Thyroid gland (tissue), 4 donors: ENCODE measurements around the gene ABCB10. TPM values are rescaled to one million over a fixed set of nuclear protein-coding genes. Genes with fewer than 3 reads are reported as not detected.
A peak's percentile ranks its signal among the peaks of the same experiment; 100 is the strongest.

Experiments used
- DNase-seq, 2 donors: peaks; one replicate each; pipeline ENCODE4 v3.0.0-alpha.2; 2019
- H3K27ac ChIP-seq, 3 donors: fragments of 200-600 bp; sonication (generic); 1 replicate in 2 of 3; 2 replicates in 1 of 3; pipeline ENCODE4 v1.5.1; 2016 to 2019; ENCODE audit warnings: mild to moderate bottlenecking in 1 of 3, moderate library complexity in 1 of 3
- H3K27me3 ChIP-seq: fragments of 200-600 bp; sonication (generic); one replicate; pipeline ENCODE4 v1.5.1; 2019
- H3K36me3 ChIP-seq, 2 donors: fragments of 200-600 bp; sonication (generic); one replicate each; pipeline ENCODE4 v1.5.1; 2016 to 2019
- H3K4me1 ChIP-seq, 2 donors: fragments of 200-600 bp; sonication (generic); one replicate each; pipeline ENCODE4 v1.5.1; 2017 to 2019
- H3K4me3 ChIP-seq, 3 donors: fragments of 200-600 bp; sonication (generic); replicated peaks in 1 of 3; 1 replicate in 2 of 3; 2 replicates in 1 of 3; pipeline ENCODE4 v1.5.1; 2016; ENCODE audit warnings: mild to moderate bottlenecking in 1 of 3
- H3K9me3 ChIP-seq: fragments of 200-600 bp; sonication (generic); one replicate; pipeline ENCODE4 v1.5.1; 2017
- POLR2A ChIP-seq, 2 donors: fragments of 450-650 bp; IDR thresholded peaks; one replicate each; pipeline ENCODE4 v1.6.1; 2017; ENCODE audit warnings: antibody characterized with exemption in 2 of 2, mild to moderate bottlenecking in 2 of 2, moderate library complexity in 1 of 2
- whole genome bisulfite sequencing, 2 donors: methylation state at CpG; one replicate each; pipeline ENCODE4 v1.1.5; 2017; 5-methylcytosine and 5-hydroxymethylcytosine counted together
- intact Hi-C: fragments of 100-400 bp; cut with DNase I; formaldehyde crosslinking; loops from one replicate; pipeline ENCODE4 v1.15.1; 2023
- total RNA-seq, 4 donors: library from RNA; depleted of rRNA; stranded (reverse); fragments of >200 nt; gene quantifications; one replicate each; pipeline ENCODE4 v1.2.3, GENCODE V29; 2016
- TF ChIP-seq, protein P1 (sequence below), 6 experiments: fragments of 200-600 bp in 3 of 6; fragments of 450-650 bp in 3 of 6; sonication (generic) in 3 of 6; IDR thresholded peaks; one replicate each; pipeline ENCODE4 v1.5.1; 2016 to 2019; ENCODE audit warnings: antibody characterized with exemption in 6 of 6, mild to moderate bottlenecking in 2 of 6, inconsistent platforms in 1 of 6, moderate library complexity in 1 of 6

The ABCB10 gene
- total RNA-seq, 4 donors from 2014 or later: 13.7 to 22.6 (median 17.8) TPM

DNA sequence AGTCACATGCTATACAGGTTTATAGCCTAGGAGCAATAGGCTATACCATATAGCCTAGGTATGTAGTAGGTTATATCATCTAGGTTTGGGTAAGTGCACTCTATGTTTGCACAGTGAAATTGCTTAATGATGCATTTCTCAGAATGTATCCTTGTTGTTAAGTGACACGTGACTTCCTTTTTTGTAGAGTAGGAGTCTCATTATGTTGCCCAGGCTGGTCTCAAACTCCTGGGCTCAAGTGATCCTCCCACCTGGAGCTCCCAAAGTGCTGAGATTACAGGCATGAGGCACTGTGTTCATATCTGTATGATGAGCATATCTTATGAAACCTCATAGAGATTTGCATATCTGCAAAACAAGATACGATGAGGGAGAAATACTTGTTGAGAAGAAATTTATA is 13.8 kb upstream of the ABCB10 start:
- no peak for DNase-seq
- 82 to 93% methylated on average over 2 of the region's 2 CpGs for WGBS, 2 donors
- H3K36me3 ChIP-seq: no peaks in the 10 kb centered on the region
- H3K4me3 ChIP-seq: no peak overlapping the region
- no peaks in the 10 kb centered on the region for H3K4me1 ChIP-seq
- no peaks in the 10 kb centered on the region for H3K27me3 ChIP-seq
- H3K27ac ChIP-seq: no peak overlapping the region
- no peaks in the 10 kb centered on the region for H3K9me3 ChIP-seq
- TF ChIP-seq POLR2A (IDR thresholded peaks at IDR 0.05): no peak
- TF ChIP-seq, protein P1, sequence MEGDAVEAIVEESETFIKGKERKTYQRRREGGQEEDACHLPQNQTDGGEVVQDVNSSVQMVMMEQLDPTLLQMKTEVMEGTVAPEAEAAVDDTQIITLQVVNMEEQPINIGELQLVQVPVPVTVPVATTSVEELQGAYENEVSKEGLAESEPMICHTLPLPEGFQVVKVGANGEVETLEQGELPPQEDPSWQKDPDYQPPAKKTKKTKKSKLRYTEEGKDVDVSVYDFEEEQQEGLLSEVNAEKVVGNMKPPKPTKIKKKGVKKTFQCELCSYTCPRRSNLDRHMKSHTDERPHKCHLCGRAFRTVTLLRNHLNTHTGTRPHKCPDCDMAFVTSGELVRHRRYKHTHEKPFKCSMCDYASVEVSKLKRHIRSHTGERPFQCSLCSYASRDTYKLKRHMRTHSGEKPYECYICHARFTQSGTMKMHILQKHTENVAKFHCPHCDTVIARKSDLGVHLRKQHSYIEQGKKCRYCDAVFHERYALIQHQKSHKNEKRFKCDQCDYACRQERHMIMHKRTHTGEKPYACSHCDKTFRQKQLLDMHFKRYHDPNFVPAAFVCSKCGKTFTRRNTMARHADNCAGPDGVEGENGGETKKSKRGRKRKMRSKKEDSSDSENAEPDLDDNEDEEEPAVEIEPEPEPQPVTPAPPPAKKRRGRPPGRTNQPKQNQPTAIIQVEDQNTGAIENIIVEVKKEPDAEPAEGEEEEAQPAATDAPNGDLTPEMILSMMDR (IDR thresholded peaks at IDR 0.05): no peak
- intact Hi-C loops: no loop called here

DNA sequence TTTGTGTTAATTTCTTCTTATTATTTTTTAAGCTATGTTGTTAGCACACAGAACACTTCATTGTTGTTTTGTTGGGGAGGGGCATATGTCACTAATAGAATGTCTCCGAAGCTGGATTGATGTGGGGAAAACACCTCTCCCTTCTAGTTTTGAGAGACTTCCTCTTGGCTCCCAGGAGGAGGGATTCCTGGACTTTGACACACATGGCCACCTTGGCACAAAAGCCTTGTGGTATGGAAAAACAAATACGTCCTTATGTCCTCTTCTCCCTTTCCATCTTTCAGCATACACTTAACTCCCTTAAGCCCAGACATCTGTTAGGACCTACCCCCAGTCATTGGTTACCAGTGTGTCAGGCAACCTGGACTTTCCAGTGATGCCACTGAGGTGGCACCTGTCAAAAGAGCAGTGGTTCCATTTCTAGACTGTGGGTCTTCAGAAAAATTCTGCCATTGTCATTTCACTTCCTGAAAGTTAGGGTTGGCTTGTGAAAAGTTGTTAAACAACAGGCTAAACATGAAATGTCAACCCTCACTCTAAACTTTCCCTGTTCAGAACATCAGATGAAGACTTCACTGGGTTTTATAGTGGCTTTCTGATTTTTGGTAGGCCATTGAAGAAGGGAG is 12.5 kb upstream of the ABCB10 start:
- Histone ChIP-seq H3K27ac (no peak overlapping the region), H3K4me3 (no peak overlapping the region), H3K9me3 (no peaks in the 10 kb centered on the region), H3K27me3 (no peaks in the 10 kb centered on the region), H3K4me1 (no peaks in the 10 kb centered on the region), H3K36me3 (no peaks in the 10 kb centered on the region)
- DNase-seq: no peak
- 28% methylated on average over 2 of the region's 2 CpGs for WGBS, 2 donors
- intact Hi-C loops: no loop called here
- TF ChIP-seq POLR2A (IDR thresholded peaks at IDR 0.05): no peak
- TF ChIP-seq, protein P1 (IDR thresholded peaks at IDR 0.05): no peak

DNA sequence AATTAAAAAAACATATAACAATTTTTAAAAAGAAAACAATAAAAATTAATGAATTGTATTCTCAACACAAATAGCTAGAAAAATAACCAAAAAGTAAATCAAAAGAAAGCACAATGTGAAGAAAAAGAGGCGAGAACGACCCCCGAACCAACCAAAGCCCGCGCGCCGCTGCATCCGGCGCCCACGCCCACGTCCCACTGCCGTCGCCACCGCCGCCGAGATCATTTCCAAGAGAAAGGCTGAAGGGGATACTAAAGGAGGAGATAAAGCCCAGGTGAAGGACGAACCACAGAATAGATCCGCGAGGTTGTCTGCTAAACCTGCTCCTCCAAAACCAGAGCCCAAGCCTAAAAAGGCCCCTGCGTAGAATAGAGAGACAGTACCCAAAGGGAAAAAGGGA is 11.8 kb upstream of the ABCB10 start:
- no peak for DNase-seq
- WGBS, 2 donors: 66 to 75% methylated on average over 20 of the region's 20 CpGs
- Histone ChIP-seq H3K36me3 (no peaks in the 10 kb centered on the region), H3K9me3 (no peaks in the 10 kb centered on the region), H3K27ac (no peak overlapping the region), H3K4me3 (no peak overlapping the region), H3K4me1 (no peaks in the 10 kb centered on the region), H3K27me3 (no peaks in the 10 kb centered on the region)
- no peak for TF ChIP-seq POLR2A (IDR thresholded peaks at IDR 0.05)
- TF ChIP-seq, protein P1 (IDR thresholded peaks at IDR 0.05): no peak
- intact Hi-C loops: no loop called here

DNA sequence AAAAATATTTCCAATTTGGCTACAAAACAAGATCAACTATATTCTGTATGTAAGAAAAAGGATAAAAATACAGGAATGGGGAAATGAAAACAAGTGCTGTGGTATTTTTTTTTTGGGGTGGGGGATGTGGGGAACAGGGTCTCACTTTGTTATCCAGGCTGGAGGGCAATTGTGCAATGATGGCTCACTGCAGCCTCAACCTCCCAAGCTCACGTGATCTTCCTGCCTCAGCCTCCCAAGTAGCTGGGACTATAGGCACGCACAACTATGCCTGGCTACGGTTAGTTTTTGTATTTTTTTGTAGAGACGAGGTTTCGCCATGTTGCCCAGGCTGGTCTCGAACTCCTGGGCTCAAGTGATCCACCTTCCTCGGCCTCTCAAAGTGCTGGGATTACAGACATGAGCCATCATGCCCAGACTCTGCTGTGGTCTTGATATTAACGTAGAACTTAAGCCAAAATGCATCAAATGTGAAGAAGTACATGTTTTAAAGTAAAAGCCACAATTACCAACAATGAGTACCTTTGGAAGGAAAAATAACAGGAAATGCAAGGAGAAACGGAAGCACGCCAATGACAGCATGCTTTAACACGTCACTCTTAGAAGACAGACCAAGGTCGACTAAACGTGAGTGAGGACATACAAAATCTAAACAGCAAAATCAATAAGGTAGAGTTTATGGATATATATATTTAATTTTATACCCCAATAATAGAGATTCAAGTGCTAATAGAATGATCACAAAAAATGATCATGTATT is 8.8 kb upstream of the ABCB10 start:
- DNase-seq: no peak
- 78 to 80% methylated on average over 13 of the region's 13 CpGs for WGBS, 2 donors
- no peak overlapping the region for H3K4me3 ChIP-seq
- H3K9me3 ChIP-seq: no peaks in the 10 kb centered on the region
- H3K27me3 ChIP-seq: no peaks in the 10 kb centered on the region
- TF ChIP-seq POLR2A (IDR thresholded peaks at IDR 0.05): no peak
- TF ChIP-seq, protein P1 (IDR thresholded peaks at IDR 0.05): no peak
- no peak overlapping the region for H3K27ac ChIP-seq
- H3K4me1 ChIP-seq: peaks cover 16% of the 10 kb centered on the region in 2 donors
- intact Hi-C loops: no loop called here
- no peaks in the 10 kb centered on the region for H3K36me3 ChIP-seq

DNA sequence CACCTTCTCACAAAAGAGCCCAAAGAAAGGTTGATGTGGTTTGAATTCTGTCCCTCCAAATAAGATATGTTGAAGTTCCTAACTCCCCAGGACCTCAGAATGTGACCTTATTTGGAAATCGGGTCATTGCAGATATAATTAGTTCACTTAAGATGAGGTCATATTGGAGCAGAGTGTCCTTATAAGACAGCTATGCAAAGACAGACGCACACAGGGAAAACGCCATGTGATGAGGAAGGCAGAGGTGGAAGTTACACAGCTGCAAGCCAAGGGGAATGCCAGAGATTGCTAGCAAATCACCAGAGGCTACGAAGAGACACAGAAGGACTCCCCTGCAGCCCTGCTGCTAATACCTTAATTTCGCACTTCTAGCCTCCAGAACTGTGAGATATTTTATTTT is 5.2 kb upstream of the ABCB10 start:
- Histone ChIP-seq H3K9me3 (no peaks in the 10 kb centered on the region), H3K27ac (peak overlapping the region; percentile 1 to 69 (median 64)), H3K4me3 (no peak overlapping the region), H3K4me1 (peaks cover 16 to 25% of the 10 kb centered on the region in 2 donors), H3K36me3 (no peaks in the 10 kb centered on the region), H3K27me3 (no peaks in the 10 kb centered on the region)
- TF ChIP-seq, protein P1 (IDR thresholded peaks at IDR 0.05): no peak
- TF ChIP-seq POLR2A (IDR thresholded peaks at IDR 0.05): no peak
- 38 to 41% methylated on average over 5 of the region's 5 CpGs for WGBS, 2 donors
- peak; percentile 6 to 16 for DNase-seq
- intact Hi-C loops: no loop called here
